Activated T-cell treated with anti-CD3 and anti-CD28 coated beads, Interleukin-2, amount 50 U/mL, for 72 hours (primary cell): Measurements from ENCODE around the gene PPP1R18. TPM values are rescaled to one million over a fixed set of nuclear protein-coding genes. Genes with fewer than 3 reads are reported as not detected.
"Not testable (repeated sequence)": the region's sequence is repeated elsewhere in the genome, so short reads cannot be mapped to it uniquely, and the experiment has no call there.

Experiments used
- ATAC-seq, 2 donors: fragments of 150-1000 bp; cut with Tn5 transposase; replicated peaks in 1 of 2; 2 replicates each; pipeline ENCODE4 v1.10.0; 2021; ENCODE audit warnings: moderate library complexity in 2 of 2, mild to moderate bottlenecking in 1 of 2
- DNase-seq, 2 donors: peaks; one replicate each; pipeline ENCODE4 v3.0.0; 2021 to 2022; ENCODE audit warnings: mixed read lengths in 1 of 2
- H3K27ac Mint-ChIP-seq: one replicate; pipeline ENCODE4 v1.8.0; 2022; ENCODE audit warnings: mild to moderate bottlenecking, moderate library complexity, mixed read lengths
- H3K27me3 Mint-ChIP-seq: one replicate; pipeline ENCODE4 v1.8.0; 2022; ENCODE audit warnings: low read depth, mixed read lengths
- H3K36me3 Mint-ChIP-seq, 2 donors: one replicate each; pipeline ENCODE4 v1.8.0; 2022; ENCODE audit warnings: mixed read lengths in 2 of 2, mild to moderate bottlenecking in 1 of 2; ENCODE audit not compliant: insufficient read depth in 2 of 2
- H3K4me1 Mint-ChIP-seq: one replicate; pipeline ENCODE4 v1.8.0; 2022; ENCODE audit warnings: low read depth, mixed read lengths
- H3K4me3 Mint-ChIP-seq, 2 donors: one replicate each; pipeline ENCODE4 v1.8.0; 2022; ENCODE audit warnings: mild to moderate bottlenecking in 2 of 2, mixed read lengths in 2 of 2, moderate library complexity in 2 of 2
- H3K9me3 Mint-ChIP-seq, 2 donors: one replicate each; pipeline ENCODE4 v1.8.0; 2022; ENCODE audit warnings: mixed read lengths in 2 of 2
- total RNA-seq, 2 donors: library from RNA; stranded (reverse); gene quantifications; one replicate each; pipeline ENCODE4 v1.2.3, GENCODE V29; 2022

The PPP1R18 gene
- total RNA-seq, 2 donors from 2014 or later: 179 to 200 TPM

DNA sequence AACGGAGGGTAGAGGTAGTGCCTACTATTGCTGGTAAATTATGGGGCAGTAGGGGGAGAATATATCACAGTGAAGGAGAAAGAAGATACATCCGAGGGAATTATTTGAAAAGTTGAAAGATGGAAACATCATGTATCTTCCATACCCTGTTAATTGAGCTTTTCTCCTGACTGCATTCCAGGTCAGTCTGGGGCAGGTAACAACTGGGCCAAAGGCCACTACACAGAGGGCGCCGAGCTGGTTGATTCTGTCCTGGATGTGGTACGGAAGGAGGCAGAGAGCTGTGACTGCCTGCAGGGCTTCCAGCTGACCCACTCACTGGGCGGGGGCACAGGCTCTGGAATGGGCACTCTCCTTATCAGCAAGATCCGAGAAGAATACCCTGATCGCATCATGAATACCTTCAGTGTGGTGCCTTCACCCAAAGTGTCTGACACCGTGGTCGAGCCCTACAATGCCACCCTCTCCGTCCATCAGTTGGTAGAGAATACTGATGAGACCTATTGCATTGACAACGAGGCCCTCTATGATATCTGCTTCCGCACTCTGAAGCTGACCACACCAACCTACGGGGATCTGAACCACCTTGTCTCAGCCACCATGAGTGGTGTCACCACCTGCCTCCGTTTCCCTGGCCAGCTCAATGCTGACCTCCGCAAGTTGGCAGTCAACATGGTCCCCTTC, 36.9 kb upstream of the PPP1R18 start:
- Mint-ChIP-seq H3K4me1 (peaks cover 53% of the 10 kb centered on the region), H3K4me3 (peak overlapping the region; percentile 94 to 96), H3K27ac (peak overlapping the region; percentile 99), H3K36me3 (peaks cover 28 to 48% of the 10 kb centered on the region in 2 donors)
- H3K9me3 Mint-ChIP-seq, ATAC-seq, DNase-seq, H3K27me3 Mint-ChIP-seq: not testable (repeated sequence)

DNA sequence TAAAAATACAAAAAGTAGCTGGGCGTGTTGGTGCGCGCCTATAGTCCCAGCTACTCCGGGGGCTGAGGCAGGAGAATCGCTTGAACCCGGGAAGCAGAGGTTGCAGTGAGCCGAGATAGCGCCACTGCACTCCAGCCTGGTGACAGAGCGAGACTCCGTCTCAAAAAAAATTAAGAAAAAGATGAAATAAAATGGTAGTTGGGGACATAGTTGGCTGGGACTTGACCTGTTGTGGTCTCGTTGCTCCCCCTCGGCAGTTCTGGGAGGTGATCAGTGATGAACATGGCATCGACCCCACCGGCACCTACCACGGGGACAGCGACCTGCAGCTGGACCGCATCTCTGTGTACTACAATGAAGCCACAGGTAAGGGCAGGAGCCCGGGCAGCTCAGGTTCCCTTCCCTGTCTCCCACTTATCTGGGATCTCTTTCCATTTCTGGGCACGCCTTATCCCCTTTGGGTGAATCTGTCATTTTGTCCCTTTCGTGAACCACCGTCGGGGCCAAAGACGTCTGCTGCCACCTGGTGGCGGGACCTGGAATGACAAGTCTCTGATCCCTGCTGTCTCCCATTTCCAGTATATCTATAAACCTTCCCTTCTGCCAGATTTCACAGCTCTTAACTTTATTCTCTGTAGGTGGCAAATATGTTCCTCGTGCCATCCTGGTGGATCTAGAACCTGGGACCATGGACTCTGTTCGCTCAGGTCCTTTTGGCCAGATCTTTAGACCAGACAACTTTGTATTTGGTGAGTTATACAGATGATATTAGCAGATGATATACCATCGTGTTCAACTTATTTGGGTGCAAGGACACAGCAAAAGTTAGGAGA, 36.1 kb upstream of the PPP1R18 start:
- Mint-ChIP-seq H3K4me3 (peak overlapping the region; percentile 94 to 96), H3K27me3 (no peaks in the 10 kb centered on the region), H3K27ac (peak overlapping the region; percentile 99), H3K9me3 (no peaks in the 10 kb centered on the region), H3K4me1 (peaks cover 55% of the 10 kb centered on the region), H3K36me3 (peaks cover 28 to 50% of the 10 kb centered on the region in 2 donors)
- DNase-seq (peak; percentile 81 to 88), ATAC-seq (no peak)

GRCh38 chr6:30722025-30722279, 35.5 kb upstream of the PPP1R18 start:
- peak in 1 of 2 donors; percentile 19 for DNase-seq

DNA sequence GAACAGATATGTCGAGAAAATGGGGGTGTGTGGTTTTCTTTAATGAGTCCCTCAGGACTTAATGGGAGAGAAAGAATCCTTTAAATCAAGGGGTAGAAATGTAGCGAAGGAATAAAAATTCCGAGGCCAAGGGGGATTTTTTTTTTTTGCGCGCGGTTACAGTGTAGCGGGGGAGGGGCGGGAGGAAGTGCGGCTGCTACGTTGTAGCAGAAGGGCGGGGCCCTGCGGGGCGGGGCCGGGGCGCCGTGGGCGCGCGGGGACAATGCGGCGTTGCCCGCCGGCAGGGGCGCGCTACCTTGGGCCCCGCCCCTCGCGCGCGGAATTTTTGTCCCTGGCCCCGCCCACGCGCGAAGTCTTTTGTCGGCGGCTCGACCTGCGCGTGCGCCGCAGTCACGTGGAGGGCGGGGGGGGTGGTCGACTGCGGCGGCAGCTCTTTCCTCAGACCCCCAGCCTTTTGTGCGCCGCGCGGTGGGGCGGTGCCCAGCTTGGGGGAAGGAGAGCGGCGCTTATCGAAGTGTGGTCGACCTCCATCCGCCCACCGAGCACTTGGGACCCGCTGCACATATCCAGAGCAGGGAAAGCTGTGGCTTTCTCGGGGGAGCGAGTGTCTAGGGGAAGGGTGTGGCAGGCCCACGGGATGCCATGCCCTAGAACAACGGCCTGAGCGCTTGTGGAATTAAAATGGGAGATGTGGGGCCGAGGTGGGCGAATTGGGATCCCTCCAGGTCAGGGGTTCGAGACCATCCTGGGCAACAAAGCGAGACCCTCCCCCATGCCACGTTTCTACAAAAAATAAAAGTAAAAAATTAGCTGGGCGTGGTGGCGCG, 35.0 kb upstream of the PPP1R18 start:
- Mint-ChIP-seq H3K4me3 (peak overlapping the region; percentile 94 to 96), H3K9me3 (no peaks in the 10 kb centered on the region)

More at GRCh38 chr6:30722025-30722279, 35.5 kb upstream of the PPP1R18 start:
- Mint-ChIP-seq H3K4me3 (peak overlapping the region; percentile 94 to 96), H3K27ac (peak overlapping the region; percentile 99), H3K36me3 (peaks cover 28 to 53% of the 10 kb centered on the region in 2 donors), H3K4me1 (peaks cover 59% of the 10 kb centered on the region)
- not testable (repeated sequence) for H3K27me3 Mint-ChIP-seq, H3K9me3 Mint-ChIP-seq, ATAC-seq

DNA sequence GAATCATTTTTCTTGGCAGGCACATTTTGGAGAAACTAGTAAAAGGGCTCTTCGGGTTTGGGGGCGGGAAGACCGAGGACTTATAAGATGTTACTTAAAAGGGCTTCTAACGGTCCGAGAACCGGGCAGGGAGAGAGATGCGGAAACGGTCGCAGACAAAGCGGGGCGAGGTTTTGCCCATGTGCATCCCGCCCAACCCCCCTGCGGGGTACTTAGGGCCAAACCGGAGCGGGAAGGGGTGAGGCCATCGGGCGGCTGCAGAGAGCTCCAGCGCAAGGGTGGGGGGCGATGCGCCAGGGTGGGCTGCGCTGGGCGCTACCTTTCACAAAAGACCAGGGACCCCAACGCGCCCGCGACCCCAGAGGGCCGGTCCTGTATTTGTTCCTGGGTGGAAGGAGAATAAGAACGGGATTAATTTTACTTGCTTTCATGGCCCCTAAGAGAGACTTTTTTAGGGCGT, 34.3 kb upstream of the PPP1R18 start:
- peak; percentile 77 to 78 for DNase-seq
- H3K27ac Mint-ChIP-seq: peak overlapping the region; percentile 99
- H3K4me3 Mint-ChIP-seq: peak overlapping the region; percentile 94 to 96
- no peaks in the 10 kb centered on the region for H3K27me3 Mint-ChIP-seq
- peaks cover 71% of the 10 kb centered on the region for H3K4me1 Mint-ChIP-seq
- H3K36me3 Mint-ChIP-seq: peaks cover 33 to 64% of the 10 kb centered on the region in 2 donors
- ATAC-seq: no peak
- no peaks in the 10 kb centered on the region for H3K9me3 Mint-ChIP-seq

More for the DNA sequence above, 35.0 kb upstream of the PPP1R18 start:
- H3K27me3 Mint-ChIP-seq: no peaks in the 10 kb centered on the region
- peaks cover 64% of the 10 kb centered on the region for H3K4me1 Mint-ChIP-seq
- peak; percentile 96 to 98 for DNase-seq
- peak overlapping the region; percentile 99 for H3K27ac Mint-ChIP-seq
- peak; percentile 34 to 37 for ATAC-seq
- peaks cover 32 to 58% of the 10 kb centered on the region in 2 donors for H3K36me3 Mint-ChIP-seq

DNA sequence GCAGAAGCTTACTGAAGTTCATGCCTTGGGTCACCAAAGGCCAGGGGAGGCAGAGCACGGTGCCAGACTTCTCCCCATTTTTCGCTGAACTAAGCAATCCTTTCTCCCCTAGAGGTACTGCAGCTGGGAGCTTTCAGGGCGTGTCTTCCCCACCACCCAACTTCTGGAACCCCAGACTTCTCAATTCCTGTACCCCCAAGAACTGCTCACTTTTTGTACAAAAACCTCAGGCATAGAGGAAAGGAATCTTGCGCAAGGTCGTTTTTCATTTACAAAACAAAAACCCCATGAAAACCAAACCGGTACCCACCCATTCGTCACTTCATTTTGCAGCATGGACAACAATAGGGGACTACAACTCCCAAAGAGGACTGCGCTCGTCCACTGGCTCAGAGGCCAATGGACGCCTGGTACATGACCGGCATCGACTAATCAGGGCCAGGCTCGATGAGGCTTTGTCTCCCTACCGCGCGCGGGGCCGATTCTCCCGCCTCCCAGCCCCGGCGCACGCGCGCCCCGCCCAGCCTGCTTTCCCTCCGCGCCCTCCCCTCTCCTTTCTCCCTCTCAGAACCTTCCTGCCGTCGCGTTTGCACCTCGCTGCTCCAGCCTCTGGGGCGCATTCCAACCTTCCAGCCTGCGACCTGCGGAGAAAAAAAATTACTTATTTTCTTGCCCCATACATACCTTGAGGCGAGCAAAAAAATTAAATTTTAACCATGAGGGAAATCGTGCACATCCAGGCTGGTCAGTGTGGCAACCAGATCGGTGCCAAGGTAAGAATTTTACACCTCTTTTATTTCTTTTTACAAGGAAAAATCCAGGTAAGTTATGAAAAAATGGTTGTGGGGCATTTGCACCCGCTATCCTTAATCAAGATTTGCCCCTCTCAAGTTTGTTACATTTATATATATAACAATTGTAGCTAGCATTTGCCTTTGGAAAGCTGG, 33.6 kb upstream of the PPP1R18 start, which contains the start of gene TUBB:
Gene TUBB, plus strand, starts transcription at position 562 of the 947 bp plus-strand sequence. Its CDS starts 155 bp downstream, at position 717.
- peak; percentile 95 to 97 for DNase-seq
- Mint-ChIP-seq H3K4me3 (peak within 1 kb of the TSS; percentile 94 to 96), H3K9me3 (no peaks in the 10 kb centered on the region), H3K27me3 (no peaks in the 10 kb centered on the region), H3K36me3 (peaks cover 33 to 63% of the 10 kb centered on the region in 2 donors), H3K27ac (peak within 1 kb of the TSS; percentile 99), H3K4me1 (peaks cover 75% of the 10 kb centered on the region)
- ATAC-seq: peak; percentile 68 to 69

DNA sequence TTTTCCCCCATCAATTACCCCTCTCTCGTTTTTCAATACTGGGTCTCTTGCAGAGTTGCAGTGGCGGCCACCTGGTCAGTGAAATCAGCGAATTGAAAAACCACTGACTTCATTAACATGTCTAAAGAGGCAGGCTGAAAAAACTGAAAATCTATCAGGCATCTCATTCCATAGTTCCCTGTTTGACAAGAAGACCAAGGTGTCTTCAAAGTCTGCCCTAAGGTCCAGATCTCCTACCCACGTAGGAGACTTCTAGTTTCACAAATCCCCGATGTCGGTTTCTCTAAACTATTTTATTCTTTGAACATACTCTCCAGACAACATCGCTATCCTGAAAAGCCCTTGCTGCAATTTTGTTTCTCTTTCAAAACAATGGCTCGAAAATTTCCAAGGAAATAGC, 32.9 kb upstream of the PPP1R18 start:
- peaks cover 32 to 62% of the 10 kb centered on the region in 2 donors for H3K36me3 Mint-ChIP-seq
- H3K27ac Mint-ChIP-seq: peak overlapping the region; percentile 99
- H3K4me1 Mint-ChIP-seq: peaks cover 73% of the 10 kb centered on the region
- no peaks in the 10 kb centered on the region for H3K9me3 Mint-ChIP-seq
- ATAC-seq (no peak), DNase-seq (no peak)
- H3K27me3 Mint-ChIP-seq: no peaks in the 10 kb centered on the region
- peak overlapping the region; percentile 94 to 96 for H3K4me3 Mint-ChIP-seq

DNA sequence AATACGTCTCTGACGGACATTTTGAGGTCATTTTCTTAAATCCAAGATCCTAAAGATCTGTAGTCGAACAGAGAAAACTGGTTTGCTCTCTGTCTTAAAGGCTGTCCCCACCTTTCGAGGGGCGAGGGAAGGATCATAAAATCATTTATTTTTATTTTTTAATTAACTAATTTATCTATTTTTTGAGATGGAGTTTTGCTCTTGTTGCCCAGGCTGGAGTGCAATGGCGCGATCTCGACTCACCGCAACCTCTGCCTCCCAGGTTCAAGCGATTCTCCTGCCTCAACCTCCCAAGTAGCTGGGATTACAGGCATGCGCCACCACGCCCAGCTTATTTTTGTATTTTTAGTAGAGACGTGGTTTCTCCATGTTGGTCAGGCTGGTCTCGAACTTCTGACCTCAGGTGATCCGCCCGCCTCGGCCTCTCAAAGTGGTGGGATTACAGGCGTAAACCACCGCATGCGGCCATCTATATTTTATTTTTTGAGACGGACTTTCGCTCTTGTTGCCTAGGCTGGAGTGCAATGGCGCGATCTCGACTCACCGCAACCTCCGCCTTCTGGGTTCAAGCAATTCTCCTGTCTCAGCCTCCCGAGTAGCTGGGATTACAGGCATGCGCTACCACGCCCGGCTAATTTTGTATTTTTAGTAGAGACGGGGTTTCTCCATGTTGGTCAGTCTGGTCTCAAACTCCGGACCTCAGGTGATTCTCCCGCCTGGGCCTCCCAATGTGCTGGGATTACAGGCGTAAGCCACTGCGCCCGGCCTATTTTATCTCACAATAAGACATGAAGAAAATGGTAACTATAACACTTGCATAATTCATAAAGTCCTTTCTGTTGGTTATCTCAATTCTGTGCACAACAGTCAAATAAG, 31.6 kb upstream of the PPP1R18 start:
- H3K27me3 Mint-ChIP-seq, DNase-seq, H3K9me3 Mint-ChIP-seq, ATAC-seq: not testable (repeated sequence)
- Mint-ChIP-seq H3K36me3 (peaks cover 29 to 60% of the 10 kb centered on the region in 2 donors), H3K4me3 (peak overlapping the region; percentile 94 to 96), H3K4me1 (peaks cover 67% of the 10 kb centered on the region), H3K27ac (peak overlapping the region; percentile 99)

DNA sequence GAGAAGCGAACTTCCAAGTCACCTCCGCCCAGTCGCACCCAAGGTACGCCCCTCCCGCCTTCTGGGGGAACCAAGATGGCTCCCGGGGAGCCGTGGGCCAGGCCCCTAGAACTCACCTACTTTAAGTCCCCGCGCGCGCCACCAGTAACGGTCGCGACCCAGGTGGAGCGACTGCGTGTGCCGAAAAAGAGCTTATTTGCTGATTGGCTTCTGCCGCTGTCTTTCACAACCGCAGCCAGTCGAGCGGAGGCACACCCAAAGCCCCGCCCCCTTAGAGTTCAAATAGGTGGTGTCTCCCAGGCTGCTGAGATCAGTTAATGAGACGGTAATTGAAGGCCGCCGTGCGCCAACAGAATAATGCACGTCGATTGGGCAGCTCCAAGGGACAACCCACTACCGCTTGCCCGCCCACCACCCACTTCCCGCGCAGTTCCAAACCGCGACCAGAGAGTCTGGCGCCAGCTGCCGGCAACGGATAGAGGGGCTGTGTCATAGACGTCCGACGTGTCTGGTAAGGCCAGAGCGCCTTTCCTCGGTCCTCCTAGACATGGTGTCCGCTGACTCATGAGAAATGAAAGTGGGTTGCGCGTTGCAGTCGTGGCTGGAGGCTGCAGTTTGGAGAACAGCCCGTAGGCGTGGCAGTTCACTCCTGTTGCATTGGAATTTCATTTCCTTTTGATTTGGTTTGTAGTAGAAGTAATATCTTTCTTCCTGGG, 30.8 kb upstream of the PPP1R18 start, which contains the start of gene MDC1:
Gene MDC1, minus strand, starts transcription at position 153 of the 716 bp plus-strand sequence. CDS start 2,106 bp downstream, outside the sequence.
- peak within 1 kb of the TSS; percentile 94 to 96 for H3K4me3 Mint-ChIP-seq
- peaks cover 28 to 60% of the 10 kb centered on the region in 2 donors for H3K36me3 Mint-ChIP-seq
- H3K4me1 Mint-ChIP-seq: peaks cover 67% of the 10 kb centered on the region
- ATAC-seq (peak; percentile 78 to 80), DNase-seq (peak; percentile 99)
- no peaks in the 10 kb centered on the region for H3K9me3 Mint-ChIP-seq
- peak within 1 kb of the TSS; percentile 98 for H3K27ac Mint-ChIP-seq
- H3K27me3 Mint-ChIP-seq: no peaks in the 10 kb centered on the region

GRCh38 chr6:30716879-30717128, 30.4 kb upstream of the PPP1R18 start:
- DNase-seq: no peak
- no peak for ATAC-seq
- Mint-ChIP-seq H3K4me3 (peak overlapping the region; percentile 94 to 96), H3K27ac (peak overlapping the region; percentile 98), H3K4me1 (peaks cover 68% of the 10 kb centered on the region), H3K9me3 (no peaks in the 10 kb centered on the region), H3K27me3 (no peaks in the 10 kb centered on the region), H3K36me3 (peaks cover 28 to 60% of the 10 kb centered on the region in 2 donors)

- Mint-ChIP-seq H3K27ac (no peak overlapping the region), H3K27me3 (no peaks in the 10 kb centered on the region), H3K4me3 (no peak overlapping the region), H3K36me3 (peaks cover 22 to 59% of the 10 kb centered on the region in 2 donors), H3K9me3 (no peaks in the 10 kb centered on the region), H3K4me1 (peaks cover 71% of the 10 kb centered on the region)
- DNase-seq (no peak), ATAC-seq (no peak)
These were observed 27.8 kb upstream of the PPP1R18 start for GRCh38 chr6:30714263-30714662.
